Measurements from ENCODE around the gene LRRIQ1.

DNA sequence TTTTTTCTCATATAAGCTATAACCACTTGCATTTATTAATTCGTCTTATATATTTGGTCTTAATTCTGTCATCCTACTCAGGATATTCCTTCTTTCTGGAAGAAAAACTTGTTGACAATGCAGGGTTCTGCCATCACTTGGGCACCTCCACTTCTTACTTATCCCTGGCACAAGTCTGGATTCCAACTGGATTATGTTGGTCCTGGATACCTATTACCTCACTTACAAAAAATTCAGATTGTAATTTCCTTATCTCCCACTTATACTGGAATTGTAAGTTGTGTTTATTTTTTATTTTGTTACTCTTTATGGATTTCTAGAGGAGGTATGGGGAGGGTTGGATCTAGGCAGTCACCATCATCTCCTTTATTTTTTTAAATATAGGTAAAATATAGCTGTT is 36.7 kb downstream of the LRRIQ1 start:
- TF ChIP-seq, protein P1, sequence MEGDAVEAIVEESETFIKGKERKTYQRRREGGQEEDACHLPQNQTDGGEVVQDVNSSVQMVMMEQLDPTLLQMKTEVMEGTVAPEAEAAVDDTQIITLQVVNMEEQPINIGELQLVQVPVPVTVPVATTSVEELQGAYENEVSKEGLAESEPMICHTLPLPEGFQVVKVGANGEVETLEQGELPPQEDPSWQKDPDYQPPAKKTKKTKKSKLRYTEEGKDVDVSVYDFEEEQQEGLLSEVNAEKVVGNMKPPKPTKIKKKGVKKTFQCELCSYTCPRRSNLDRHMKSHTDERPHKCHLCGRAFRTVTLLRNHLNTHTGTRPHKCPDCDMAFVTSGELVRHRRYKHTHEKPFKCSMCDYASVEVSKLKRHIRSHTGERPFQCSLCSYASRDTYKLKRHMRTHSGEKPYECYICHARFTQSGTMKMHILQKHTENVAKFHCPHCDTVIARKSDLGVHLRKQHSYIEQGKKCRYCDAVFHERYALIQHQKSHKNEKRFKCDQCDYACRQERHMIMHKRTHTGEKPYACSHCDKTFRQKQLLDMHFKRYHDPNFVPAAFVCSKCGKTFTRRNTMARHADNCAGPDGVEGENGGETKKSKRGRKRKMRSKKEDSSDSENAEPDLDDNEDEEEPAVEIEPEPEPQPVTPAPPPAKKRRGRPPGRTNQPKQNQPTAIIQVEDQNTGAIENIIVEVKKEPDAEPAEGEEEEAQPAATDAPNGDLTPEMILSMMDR (IDR thresholded peaks at IDR 0.05; ENCODE audit: poor library complexity, severe bottlenecking) = no peak
- no peak for TF ChIP-seq MXI1 (conservative IDR thresholded peaks at IDR 0.05; ENCODE audit: poor library complexity, severe bottlenecking)
- TF ChIP-seq EP300 (conservative IDR thresholded peaks at IDR 0.05; ENCODE audit: poor library complexity, severe bottlenecking) = no peak
- TF ChIP-seq TAF1 (IDR thresholded peaks at IDR 0.05; ENCODE audit: low read depth) = no peak
- no peak for TF ChIP-seq POLR2AphosphoS5 (IDR thresholded peaks at IDR 0.05)
- TF ChIP-seq RAD21 (conservative IDR thresholded peaks at IDR 0.05) = no peak
- TF ChIP-seq SMC3 (conservative IDR thresholded peaks at IDR 0.05; ENCODE audit: poor library complexity) = no peak
- no peak for TF ChIP-seq EZH2 (IDR thresholded peaks at IDR 0.05; ENCODE audit: borderline replicate concordance, insufficient read depth, low read length, poor library complexity, severe bottlenecking)
